Mucosa of descending colon (tissue), 3 donors: ENCODE results near the gene MRPS12. TPM values are rescaled to one million over a fixed set of nuclear protein-coding genes. Genes with fewer than 3 reads are reported as not detected.

ENCODE experiments used
- ATAC-seq: fragments of 200-7000 bp; cut with Tn5 transposase; one replicate; pipeline ENCODE4 v1.9.1; 2020; ENCODE audit warnings: mild to moderate bottlenecking, moderate library complexity
- DNase-seq, 3 donors: peaks; one replicate each; pipeline ENCODE4 v3.0.0-alpha.2; 2020
- H3K36me3 ChIP-seq: fragments of 200-600 bp; one replicate; pipeline ENCODE4 v1.8.0; 2021; ENCODE audit warnings: low read depth, mild to moderate bottlenecking
- H3K4me1 ChIP-seq: fragments of 200-600 bp; one replicate; pipeline ENCODE4 v1.8.0; 2021; ENCODE audit warnings: low read depth, mild to moderate bottlenecking
- H3K4me3 ChIP-seq: fragments of 200-600 bp; one replicate; pipeline ENCODE4 v1.8.0; 2021; ENCODE audit warnings: mild to moderate bottlenecking
- H3K9me3 ChIP-seq: fragments of 200-600 bp; one replicate; pipeline ENCODE4 v1.8.0; 2021; ENCODE audit warnings: mild to moderate bottlenecking
- CTCF ChIP-seq: fragments of 200-600 bp; IDR thresholded peaks from one replicate; pipeline ENCODE4 v1.8.0; 2022; ENCODE audit warnings: antibody characterized with exemption, mild to moderate bottlenecking
- intact Hi-C, 2 donors: fragments of 100-400 bp; cut with DNase I in 1 of 2; cut with micrococcal nuclease in 1 of 2; formaldehyde crosslinking; loops; one replicate each; pipeline versions ENCODE4 v1.11.0 to v1.11.1; 2022; cut with DNase I, micrococcal nuclease
- total RNA-seq, 3 donors: library from RNA; stranded (reverse); fragmentation: NEBNext Ultra II Directional in 2 of 3; extraction: Animal tissue kit (Norgen Biotek cat#: 25700) in 2 of 3; gene quantifications; one replicate each; pipeline versions ENCODE4 v1.2.1 to v1.2.4, GENCODE V29; 2021 to 2023
- donor health status: DM: no; HTN: no; CAD: no; lungs with moderate emphysema.
- donor health status: DM: no; HTN: no; CAD: no.
- donor health status: DM: no; HTN: yes; CAD: no.

MRPS12 gene
- total RNA-seq, 3 donors from 2014 or later: 28.0 to 43.3 (median 41.2) TPM

DNA sequence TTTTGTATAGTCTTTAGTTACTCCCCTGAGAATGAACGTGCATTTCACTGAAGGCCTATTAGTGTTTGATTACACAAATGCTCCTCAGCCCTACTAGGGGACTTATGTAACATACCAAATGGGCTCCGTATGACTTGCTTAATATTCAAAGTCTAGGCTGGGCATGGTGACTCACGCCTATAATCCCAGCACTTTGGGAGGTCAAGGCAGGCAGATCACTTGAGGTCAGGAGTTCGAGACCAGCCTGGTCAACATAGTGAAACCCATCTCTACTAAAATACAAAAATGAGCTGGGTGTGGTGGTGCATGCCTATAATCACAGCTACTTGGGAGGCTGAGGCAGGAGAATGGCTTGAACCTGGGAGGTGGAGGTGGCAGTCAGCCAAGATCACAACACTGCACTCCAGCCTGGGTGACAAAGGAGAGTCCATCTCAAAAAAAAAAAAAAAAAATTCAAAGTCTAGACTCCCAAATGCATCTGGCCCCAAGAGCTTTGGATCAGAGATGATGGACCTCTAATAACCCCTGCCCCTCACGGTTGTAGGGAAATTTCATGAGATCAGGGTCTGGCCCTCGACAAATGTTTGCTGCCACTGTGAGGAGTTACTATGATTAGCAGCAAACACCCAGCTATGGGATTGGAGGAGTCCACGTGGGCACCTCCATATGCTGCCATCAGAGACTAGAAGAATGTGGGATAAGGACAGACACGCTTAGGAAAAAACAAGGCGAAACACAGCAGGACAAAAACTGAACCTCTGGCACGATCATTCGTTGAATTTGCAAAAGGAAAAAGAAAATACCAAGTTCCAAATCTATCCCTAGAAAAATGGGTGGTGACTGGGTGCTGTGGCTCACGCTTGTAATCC is 40.2 kb downstream of the MRPS12 start:
- Histone ChIP-seq H3K4me3 (no peak overlapping the region), H3K4me1 (no peaks in the 10 kb centered on the region), H3K9me3 (no peaks in the 10 kb centered on the region), H3K36me3 (no peaks in the 10 kb centered on the region)
- DNase-seq: no peak
- no peak for TF ChIP-seq CTCF
- intact Hi-C loops: no loop called here
- no peak for ATAC-seq

GRCh38 chr19:38971672-38972071 is 40.9 kb downstream of the MRPS12 start:
- no peak for DNase-seq
- ATAC-seq: no peak
- Histone ChIP-seq H3K36me3 (no peaks in the 10 kb centered on the region), H3K4me3 (no peak overlapping the region), H3K4me1 (no peaks in the 10 kb centered on the region), H3K9me3 (no peaks in the 10 kb centered on the region)
- TF ChIP-seq CTCF: no peak
- intact Hi-C loops: no loop called here

DNA sequence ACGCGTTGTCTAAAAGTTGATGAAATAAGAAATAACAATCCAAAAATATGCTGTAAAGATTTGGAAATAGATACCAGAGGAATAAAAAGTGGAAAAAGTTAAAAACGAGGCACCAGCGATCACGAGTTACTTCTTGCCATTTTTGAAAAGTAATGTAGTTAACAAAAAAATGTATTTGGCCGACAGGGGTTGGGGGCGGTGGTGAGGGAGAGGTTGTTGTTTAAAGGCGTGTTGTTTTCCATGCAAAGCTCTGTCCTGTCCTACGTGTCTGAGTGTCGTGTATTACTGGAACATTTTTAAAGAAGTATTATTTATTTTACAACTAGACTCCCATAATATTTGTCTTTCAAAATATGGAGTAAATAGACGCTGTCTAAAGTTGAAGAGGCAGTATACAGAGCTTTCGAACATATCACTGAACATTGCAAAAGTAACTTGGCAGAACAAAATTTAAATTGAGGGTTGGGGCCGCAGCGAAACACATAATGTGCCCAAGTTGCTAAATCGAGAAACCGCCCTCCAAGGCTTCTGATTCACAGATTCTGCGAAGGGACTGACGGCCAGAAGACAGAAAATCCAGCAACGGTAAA is 44.0 kb downstream of the MRPS12 start:
- DNase-seq: no peak

GRCh38 chr19:38975214-38975860 is 44.6 kb downstream of the MRPS12 start, which contains the start of gene FBXO17:
TSS of gene FBXO17 (minus strand) at chr19:38975742. CDS start at chr19:38950319, 25,423 bp downstream.
- DNase-seq (peak in 2 of 3 donors; percentile 12 to 42), ATAC-seq (peak; percentile 56)
- H3K4me3 ChIP-seq: no peak within 1 kb of the TSS
- H3K36me3 ChIP-seq: no peaks in the 10 kb centered on the region
- TF ChIP-seq CTCF: no peak
- H3K9me3 ChIP-seq: no peaks in the 10 kb centered on the region
- H3K4me1 ChIP-seq: no peaks in the 10 kb centered on the region
- intact Hi-C loops: no loop called here

More for the DNA sequence above, 44.0 kb downstream of the MRPS12 start:
- Histone ChIP-seq H3K4me1 (no peaks in the 10 kb centered on the region), H3K9me3 (no peaks in the 10 kb centered on the region), H3K4me3 (no peak overlapping the region), H3K36me3 (no peaks in the 10 kb centered on the region)
- ATAC-seq: no peak
- TF ChIP-seq CTCF: no peak
- intact Hi-C loops: no loop called here

- no peak for DNase-seq
- no peak overlapping the region for H3K4me3 ChIP-seq
- TF ChIP-seq CTCF: no peak
- no peak for ATAC-seq
- no peaks in the 10 kb centered on the region for H3K36me3 ChIP-seq
- intact Hi-C loops: no loop called here
- no peaks in the 10 kb centered on the region for H3K9me3 ChIP-seq
- H3K4me1 ChIP-seq: no peaks in the 10 kb centered on the region
Measured at GRCh38 chr19:38975861-38976271, 45.1 kb downstream of the MRPS12 start.
